Measurements from ENCODE around the gene KRT81. TPM values are rescaled to one million over a fixed set of nuclear protein-coding genes. Genes with fewer than 3 reads are reported as not detected.
A peak's percentile ranks its signal among the peaks of the same experiment; 100 is the strongest.

The KRT81 gene
- total RNA-seq, 1 donor from 2014 or later, result not detected

DNA sequence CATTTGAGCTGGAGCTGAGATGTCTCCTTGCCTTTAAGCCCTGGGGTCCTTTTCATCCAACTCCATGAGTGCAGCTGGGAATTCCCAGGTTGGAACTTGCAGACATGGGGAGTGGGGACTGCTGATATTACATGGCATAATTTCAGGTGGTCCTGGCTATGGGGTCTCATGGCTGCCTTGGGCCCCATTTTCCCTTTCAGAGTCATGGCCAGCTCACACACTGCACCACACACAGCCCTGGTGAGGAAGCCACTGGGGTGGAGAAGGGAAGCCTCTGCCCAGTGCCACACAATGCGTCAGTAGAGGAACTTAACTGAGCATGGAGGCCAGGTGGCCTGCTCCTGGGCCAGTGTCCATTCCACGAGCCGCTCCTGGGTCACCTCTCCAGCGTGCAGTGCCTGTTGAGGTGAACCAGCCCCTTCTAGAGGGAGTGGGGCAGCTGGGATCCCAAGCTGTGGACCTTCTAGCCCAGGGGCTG is 34.2 kb downstream of the KRT81 start:
- Mint-ChIP-seq H3K36me3 (ENCODE audit: low read depth, unreplicated experiment) (no peaks in the 10 kb centered on the region), H3K27me3 (ENCODE audit: unreplicated experiment) (peaks cover 11% of the 10 kb centered on the region), H3K27ac (ENCODE audit: unreplicated experiment) (no peak overlapping the region), H3K4me3 (ENCODE audit: unreplicated experiment) (no peak overlapping the region), H3K9me3 (ENCODE audit: unreplicated experiment) (no peaks in the 10 kb centered on the region), H3K4me1 (ENCODE audit: unreplicated experiment) (peaks cover 10% of the 10 kb centered on the region)
- DNase-seq (ENCODE audit: low spot score), result no peak
- TF ChIP-seq, protein P1, sequence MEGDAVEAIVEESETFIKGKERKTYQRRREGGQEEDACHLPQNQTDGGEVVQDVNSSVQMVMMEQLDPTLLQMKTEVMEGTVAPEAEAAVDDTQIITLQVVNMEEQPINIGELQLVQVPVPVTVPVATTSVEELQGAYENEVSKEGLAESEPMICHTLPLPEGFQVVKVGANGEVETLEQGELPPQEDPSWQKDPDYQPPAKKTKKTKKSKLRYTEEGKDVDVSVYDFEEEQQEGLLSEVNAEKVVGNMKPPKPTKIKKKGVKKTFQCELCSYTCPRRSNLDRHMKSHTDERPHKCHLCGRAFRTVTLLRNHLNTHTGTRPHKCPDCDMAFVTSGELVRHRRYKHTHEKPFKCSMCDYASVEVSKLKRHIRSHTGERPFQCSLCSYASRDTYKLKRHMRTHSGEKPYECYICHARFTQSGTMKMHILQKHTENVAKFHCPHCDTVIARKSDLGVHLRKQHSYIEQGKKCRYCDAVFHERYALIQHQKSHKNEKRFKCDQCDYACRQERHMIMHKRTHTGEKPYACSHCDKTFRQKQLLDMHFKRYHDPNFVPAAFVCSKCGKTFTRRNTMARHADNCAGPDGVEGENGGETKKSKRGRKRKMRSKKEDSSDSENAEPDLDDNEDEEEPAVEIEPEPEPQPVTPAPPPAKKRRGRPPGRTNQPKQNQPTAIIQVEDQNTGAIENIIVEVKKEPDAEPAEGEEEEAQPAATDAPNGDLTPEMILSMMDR (IDR thresholded peaks at IDR 0.05; ENCODE audit: unreplicated experiment), result no peak

- Mint-ChIP-seq H3K4me3 (ENCODE audit: unreplicated experiment) (peak overlapping the region; percentile 15), H3K9me3 (ENCODE audit: unreplicated experiment) (no peaks in the 10 kb centered on the region)
Observed at GRCh38 chr12:52256584-52256935, 34.8 kb downstream of the KRT81 start.

DNA sequence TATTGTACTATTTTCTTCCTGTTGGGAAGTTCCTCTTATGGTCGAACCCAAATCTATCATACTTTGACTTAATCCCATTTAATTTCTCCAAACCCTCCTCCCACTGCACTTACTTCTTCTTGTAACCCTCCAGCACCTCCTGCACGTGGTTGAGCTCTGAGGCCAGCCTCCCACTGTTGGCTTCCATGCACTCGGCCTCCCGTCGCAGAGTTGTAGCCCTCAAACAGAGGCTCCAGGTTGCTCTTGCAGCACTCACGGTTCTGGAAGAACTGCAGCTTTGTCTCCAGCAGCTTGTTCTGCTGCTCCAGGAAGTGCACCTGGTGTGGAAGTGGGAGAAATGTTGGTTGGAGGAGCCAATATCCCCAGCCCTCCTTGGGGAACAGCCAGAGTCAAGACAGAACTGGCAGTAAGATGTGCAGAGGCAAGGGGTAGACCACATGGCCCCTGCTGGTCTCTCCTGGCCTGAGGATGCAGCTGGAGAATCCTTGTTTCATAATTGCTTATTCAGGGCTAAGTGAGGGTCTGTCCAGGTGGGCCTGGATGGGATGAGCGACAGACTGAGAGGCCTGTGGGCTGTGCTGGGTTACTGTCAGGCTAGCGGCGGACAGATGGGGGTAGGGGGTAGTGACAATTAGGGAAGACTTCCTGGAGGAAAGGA is 35.3 kb downstream of the KRT81 start:
- Mint-ChIP-seq H3K27me3 (ENCODE audit: unreplicated experiment) (peaks cover 14% of the 10 kb centered on the region), H3K27ac (ENCODE audit: unreplicated experiment) (no peak overlapping the region), H3K4me3 (ENCODE audit: unreplicated experiment) (no peak overlapping the region), H3K9me3 (ENCODE audit: unreplicated experiment) (no peaks in the 10 kb centered on the region), H3K36me3 (ENCODE audit: low read depth, unreplicated experiment) (no peaks in the 10 kb centered on the region), H3K4me1 (ENCODE audit: unreplicated experiment) (peaks cover 10% of the 10 kb centered on the region)
- DNase-seq (ENCODE audit: low spot score), result no peak
- TF ChIP-seq, protein P1 (IDR thresholded peaks at IDR 0.05; ENCODE audit: unreplicated experiment), result no peak

More at GRCh38 chr12:52256584-52256935, 34.8 kb downstream of the KRT81 start:
- TF ChIP-seq, protein P1 (IDR thresholded peaks at IDR 0.05; ENCODE audit: unreplicated experiment), result no peak
- H3K36me3 Mint-ChIP-seq (ENCODE audit: low read depth, unreplicated experiment), result no peaks in the 10 kb centered on the region
- H3K27ac Mint-ChIP-seq (ENCODE audit: unreplicated experiment), result peak overlapping the region; percentile 39
- H3K27me3 Mint-ChIP-seq (ENCODE audit: unreplicated experiment), result peaks cover 11% of the 10 kb centered on the region
- H3K4me1 Mint-ChIP-seq (ENCODE audit: unreplicated experiment), result peaks cover 10% of the 10 kb centered on the region
- no peak for DNase-seq (ENCODE audit: low spot score)

DNA sequence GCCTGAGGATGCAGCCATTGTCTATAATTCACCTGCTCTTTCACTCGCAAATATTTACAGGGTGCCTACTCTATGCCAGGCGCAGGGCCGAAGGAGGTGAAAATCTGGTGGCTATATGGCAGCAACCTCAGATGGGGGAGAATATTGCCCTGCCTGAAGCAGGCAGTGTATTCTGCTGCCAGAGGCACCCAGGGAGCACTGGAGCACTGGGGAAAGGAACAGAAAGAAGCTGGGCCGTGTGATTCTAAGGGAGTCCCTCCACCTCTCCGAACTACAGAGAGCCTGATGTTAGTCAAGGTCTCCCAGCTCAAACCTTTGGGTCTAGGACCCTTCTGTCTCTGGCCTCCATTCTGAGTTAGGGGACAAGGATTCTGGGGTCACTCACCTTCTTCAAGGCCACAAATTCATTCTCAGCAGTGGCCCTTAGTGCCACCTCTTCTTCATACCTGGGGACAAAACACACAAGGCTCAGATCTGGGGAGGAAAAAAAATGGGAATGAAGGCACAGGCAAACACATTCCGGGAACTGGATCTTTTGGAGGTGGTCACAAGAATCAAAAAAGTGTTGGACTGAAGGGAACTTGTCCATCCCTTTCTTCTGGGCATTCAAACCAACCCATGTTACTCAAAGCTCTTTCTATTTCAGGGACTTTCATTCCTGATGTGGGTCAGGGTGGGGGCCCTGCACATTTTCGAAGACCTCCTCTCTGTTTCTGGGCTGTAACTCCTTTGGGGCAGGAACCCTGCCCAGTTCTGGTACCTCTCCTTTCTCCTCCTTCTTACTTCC is 36.2 kb downstream of the KRT81 start:
- Mint-ChIP-seq H3K4me1 (ENCODE audit: unreplicated experiment) (peaks cover 10% of the 10 kb centered on the region), H3K4me3 (ENCODE audit: unreplicated experiment) (no peak overlapping the region), H3K36me3 (ENCODE audit: low read depth, unreplicated experiment) (no peaks in the 10 kb centered on the region), H3K27ac (ENCODE audit: unreplicated experiment) (no peak overlapping the region), H3K9me3 (ENCODE audit: unreplicated experiment) (no peaks in the 10 kb centered on the region), H3K27me3 (ENCODE audit: unreplicated experiment) (peaks cover 17% of the 10 kb centered on the region)
- no peak for DNase-seq (ENCODE audit: low spot score)
- TF ChIP-seq, protein P1 (IDR thresholded peaks at IDR 0.05; ENCODE audit: unreplicated experiment), result no peak
